Fibroblast of peridontal ligament (primary cell): Measurements from ENCODE around the gene PRR19.

ENCODE experiments used
- DNase-seq: peaks from one replicate; pipeline ENCODE4 v3.0.0-alpha.2; 2010; ENCODE audit errors: extremely low read depth

Gene PRR19

GRCh38 chr19:42349378-42350107, 47.6 kb downstream of the PRR19 start:
- DNase-seq, result no peak

- no peak for DNase-seq
Measured at GRCh38 chr19:42350417-42350816, 48.5 kb downstream of the PRR19 start.

DNA sequence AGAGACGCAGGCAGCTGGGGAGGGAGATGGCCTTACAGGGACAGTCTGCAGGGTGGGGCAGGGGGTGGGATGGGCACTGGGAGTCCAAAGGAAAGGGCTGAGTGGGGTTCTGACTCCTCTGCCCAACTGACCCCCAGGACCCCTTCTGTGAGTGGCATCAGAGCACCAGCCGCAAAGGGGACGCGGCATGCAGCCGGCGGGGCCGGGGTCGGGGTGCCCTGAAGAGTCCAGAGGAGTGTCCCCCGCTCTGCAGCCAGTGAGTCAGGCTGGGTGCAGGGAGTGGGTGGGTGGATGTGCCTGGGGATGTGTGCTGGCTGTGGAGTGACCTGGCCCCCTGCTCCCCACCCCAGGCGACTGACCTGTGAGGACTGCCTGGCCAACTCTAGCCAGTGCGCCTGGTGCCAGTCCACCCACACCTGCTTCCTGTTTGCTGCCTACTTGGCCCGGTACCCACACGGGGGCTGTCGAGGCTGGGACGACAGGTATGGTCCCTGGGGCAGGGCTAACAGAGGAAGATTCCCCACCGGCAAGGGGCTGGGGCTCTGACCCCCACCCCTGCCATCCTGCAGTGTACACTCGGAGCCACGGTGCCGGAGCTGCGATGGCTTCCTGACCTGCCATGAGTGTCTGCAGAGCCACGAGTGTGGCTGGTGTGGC, 49.3 kb downstream of the PRR19 start:
- no peak for DNase-seq

GRCh38 chr19:42352301-42353259, 50.6 kb downstream of the PRR19 start:
- no peak for DNase-seq

- DNase-seq, result no peak
Measured at GRCh38 chr19:42353341-42354015, 51.5 kb downstream of the PRR19 start.

GRCh38 chr19:42355896-42356295, 54.0 kb downstream of the PRR19 start:
- DNase-seq, result no peak

DNA sequence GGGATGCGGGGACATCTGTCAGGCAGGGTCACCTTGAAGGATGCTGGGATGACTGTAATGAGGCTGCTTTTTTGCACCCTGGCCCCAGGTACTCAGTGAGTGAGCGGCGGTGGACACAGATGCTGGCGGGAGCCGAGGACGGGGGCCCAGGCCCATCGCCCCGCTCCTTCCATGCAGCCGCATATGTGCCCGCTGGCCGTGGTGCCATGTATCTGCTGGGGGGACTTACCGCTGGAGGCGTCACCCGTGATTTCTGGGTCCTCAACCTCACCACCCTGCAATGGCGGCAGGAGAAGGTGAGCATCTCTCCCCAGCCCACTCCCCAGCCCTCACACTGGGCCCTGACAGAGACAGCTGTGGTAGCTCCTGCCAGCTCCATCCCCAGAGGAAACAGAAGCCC, 54.8 kb downstream of the PRR19 start:
- DNase-seq, result no peak

- DNase-seq, result no peak
Measured at GRCh38 chr19:42357290-42357689, 55.4 kb downstream of the PRR19 start.
